ENCODE data around the gene DAZAP2.
A peak's percentile ranks its signal among the peaks of the same experiment; 100 is the strongest.

Gene DAZAP2

GRCh38 chr12:51216642-51217041 is 22.0 kb upstream of the DAZAP2 start:
- Histone ChIP-seq H3K4me2 (ENCODE audit: low read depth, low read length, poor library complexity, severe bottlenecking) (peak overlapping the region; percentile 89), H3K4me1 (ENCODE audit: insufficient read depth, low read length, poor library complexity, severe bottlenecking) (peaks cover 14% of the 10 kb centered on the region)

GRCh38 chr12:51217133-51217967 is 21.3 kb upstream of the DAZAP2 start:
- Histone ChIP-seq H3K79me2 (ENCODE audit: insufficient read depth, low read length) (no peaks in the 10 kb centered on the region), H3K9me2 (replicated peaks; ENCODE audit: low read depth, low read length) (no peaks in the 10 kb centered on the region), H2AFZ (ENCODE audit: low read length) (peak overlapping the region; percentile 95), H4K20me1 (ENCODE audit: insufficient read depth, low read length, poor library complexity, severe bottlenecking) (no peaks in the 10 kb centered on the region), H3K36me3 (ENCODE audit: insufficient read depth, low read length) (no peaks in the 10 kb centered on the region), H3K9ac (ENCODE audit: low read depth, low read length, poor library complexity, severe bottlenecking) (peak overlapping the region; percentile 79), H3K27me3 (ENCODE audit: insufficient read depth, low read length, poor library complexity, severe bottlenecking) (no peaks in the 10 kb centered on the region), H3K4me1 (ENCODE audit: insufficient read depth, low read length, poor library complexity, severe bottlenecking) (peaks cover 14% of the 10 kb centered on the region), H3K9me3 (ENCODE audit: insufficient read depth, low read depth, low read length) (no peaks in the 10 kb centered on the region), H3K4me3 (ENCODE audit: low read length, poor library complexity, severe bottlenecking) (peak overlapping the region; percentile 83), H3F3A (ENCODE audit: low read depth) (no peaks in the 10 kb centered on the region), H3K4me2 (ENCODE audit: low read depth, low read length, poor library complexity, severe bottlenecking) (peak overlapping the region; percentile 89)
- no peak for TF ChIP-seq EZH2phosphoT487 (IDR thresholded peaks at IDR 0.05; ENCODE audit: borderline replicate concordance)
- TF ChIP-seq CTCF (conservative IDR thresholded peaks at IDR 0.05; ENCODE audit: low read length): no peak; the same call in 1 of the 2 replicates

More at GRCh38 chr12:51216642-51217041, 22.0 kb upstream of the DAZAP2 start:
- Histone ChIP-seq H2AFZ (ENCODE audit: low read length) (0 out of 2 replicates have a peak overlapping the region, but pooled peaks have one; percentile 6), H3K9me3 (ENCODE audit: insufficient read depth, low read depth, low read length) (no peaks in the 10 kb centered on the region), H4K20me1 (ENCODE audit: insufficient read depth, low read length, poor library complexity, severe bottlenecking) (no peaks in the 10 kb centered on the region), H3K79me2 (ENCODE audit: insufficient read depth, low read length) (no peaks in the 10 kb centered on the region), H3K9ac (ENCODE audit: low read depth, low read length, poor library complexity, severe bottlenecking) (no peak overlapping the region), H3K27me3 (ENCODE audit: insufficient read depth, low read length, poor library complexity, severe bottlenecking) (no peaks in the 10 kb centered on the region), H3K36me3 (ENCODE audit: insufficient read depth, low read length) (no peaks in the 10 kb centered on the region), H3F3A (ENCODE audit: low read depth) (no peaks in the 10 kb centered on the region), H3K9me2 (replicated peaks; ENCODE audit: low read depth, low read length) (no peaks in the 10 kb centered on the region), H3K4me3 (ENCODE audit: low read length, poor library complexity, severe bottlenecking) (peak overlapping the region; percentile 83)
- no peak for TF ChIP-seq CTCF (conservative IDR thresholded peaks at IDR 0.05; ENCODE audit: low read length)
- no peak for TF ChIP-seq EZH2phosphoT487 (IDR thresholded peaks at IDR 0.05; ENCODE audit: borderline replicate concordance)

- TF ChIP-seq CTCF (conservative IDR thresholded peaks at IDR 0.05; ENCODE audit: low read length): peak; percentile 60
- TF ChIP-seq EZH2phosphoT487 (IDR thresholded peaks at IDR 0.05; ENCODE audit: borderline replicate concordance): no peak
- no peaks in the 10 kb centered on the region for H3K36me3 ChIP-seq (ENCODE audit: insufficient read depth, low read length)
- no peaks in the 10 kb centered on the region for H3K9me3 ChIP-seq (ENCODE audit: insufficient read depth, low read depth, low read length)
- H3K79me2 ChIP-seq (ENCODE audit: insufficient read depth, low read length): no peaks in the 10 kb centered on the region
- no peaks in the 10 kb centered on the region for H4K20me1 ChIP-seq (ENCODE audit: insufficient read depth, low read length, poor library complexity, severe bottlenecking)
- H3K27me3 ChIP-seq (ENCODE audit: insufficient read depth, low read length, poor library complexity, severe bottlenecking): no peaks in the 10 kb centered on the region
- H3K4me3 ChIP-seq (ENCODE audit: low read length, poor library complexity, severe bottlenecking): peak within 1 kb of the TSS; percentile 83
- H3K9me2 ChIP-seq (replicated peaks; ENCODE audit: low read depth, low read length): no peaks in the 10 kb centered on the region
- H3F3A ChIP-seq (ENCODE audit: low read depth): no peaks in the 10 kb centered on the region
- H3K4me2 ChIP-seq (ENCODE audit: low read depth, low read length, poor library complexity, severe bottlenecking): peak within 1 kb of the TSS; percentile 89
- H2AFZ ChIP-seq (ENCODE audit: low read length): peak within 1 kb of the TSS; percentile 95
- H3K9ac ChIP-seq (ENCODE audit: low read depth, low read length, poor library complexity, severe bottlenecking): peak within 1 kb of the TSS; percentile 79
- H3K4me1 ChIP-seq (ENCODE audit: insufficient read depth, low read length, poor library complexity, severe bottlenecking): peaks cover 14% of the 10 kb centered on the region
These were observed 20.5 kb upstream of the DAZAP2 start, which contains the start of gene POU6F1 for GRCh38 chr12:51217968-51218606. POU6F1 (minus strand) TSS chr12:51218062; CDS start chr12:51206836, 11,226 bp downstream.
